Type B pancreatic cell (in vitro differentiated cells): Measurements from ENCODE around the gene KDM5B. TPM values are rescaled to one million over a fixed set of nuclear protein-coding genes. Genes with fewer than 3 reads are reported as not detected.
"Not testable (repeated sequence)": the region's sequence is repeated elsewhere in the genome, so short reads cannot be mapped to it uniquely, and the experiment has no call there.

ENCODE experiments used
- DNase-seq: peaks from one replicate; pipeline ENCODE4 v3.0.0; 2021; ENCODE audit warnings: mixed read lengths; ENCODE audit not compliant: unreplicated experiment; ENCODE audit errors: extremely low spot score
- H3K27ac Mint-ChIP-seq: 2 replicates; pipeline ENCODE4 v1.8.0; 2021; ENCODE audit warnings: mild to moderate bottlenecking, mixed read lengths
- H3K27me3 Mint-ChIP-seq: 2 replicates; pipeline ENCODE4 v1.8.0; 2021; ENCODE audit warnings: mixed read lengths
- H3K36me3 Mint-ChIP-seq: 2 replicates; pipeline ENCODE4 v1.8.0; 2021; ENCODE audit warnings: mixed read lengths
- H3K4me1 Mint-ChIP-seq: one replicate; pipeline ENCODE4 v1.8.0; 2021; ENCODE audit warnings: mixed read lengths; ENCODE audit not compliant: unreplicated experiment
- H3K4me3 Mint-ChIP-seq: 2 replicates; pipeline ENCODE4 v1.8.0; 2021; ENCODE audit warnings: mild to moderate bottlenecking, mixed read lengths
- H3K9me3 Mint-ChIP-seq: 2 replicates; pipeline ENCODE4 v1.8.0; 2021; ENCODE audit warnings: mixed read lengths
- total RNA-seq: library from RNA; stranded (reverse); gene quantifications from 2 replicates; pipeline ENCODE4 v1.2.1, GENCODE V29; 2021; ENCODE audit warnings: low replicate concordance
- TF ChIP-seq, protein P1 (sequence below): fragments of 200-600 bp; sonication (generic); conservative IDR thresholded peaks from 2 replicates; pipeline ENCODE4 v1.5.0; 2021; ENCODE audit warnings: antibody characterized with exemption, mild to moderate bottlenecking

Gene KDM5B
- total RNA-seq, 1 donor from 2014 or later: 165 TPM

DNA sequence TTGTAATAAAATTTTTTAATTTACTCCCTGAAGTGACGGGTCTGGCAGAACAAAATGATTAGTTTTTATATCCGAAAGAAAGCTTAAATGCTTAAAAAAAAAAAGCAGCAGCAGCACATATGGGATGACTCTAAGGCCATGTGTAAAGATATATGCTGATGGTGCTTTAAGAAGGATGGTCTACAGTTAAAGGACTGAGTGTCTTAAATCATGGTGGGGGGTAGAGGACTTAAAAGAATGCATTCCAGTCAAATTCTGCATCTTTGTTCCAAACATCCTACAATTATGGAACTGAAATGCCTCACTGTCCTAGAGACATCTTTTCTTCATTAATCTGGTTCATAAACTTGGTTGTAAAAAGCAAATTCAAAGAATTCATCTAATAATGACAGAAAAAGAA, 7.0 kb downstream of the KDM5B start:
- H3K27ac Mint-ChIP-seq: peak overlapping the region; percentile 86
- H3K4me1 Mint-ChIP-seq: peaks cover 38% of the 10 kb centered on the region
- H3K36me3 Mint-ChIP-seq: peaks cover 9% of the 10 kb centered on the region
- DNase-seq: no peak
- H3K27me3 Mint-ChIP-seq: no peaks in the 10 kb centered on the region
- no peaks in the 10 kb centered on the region for H3K9me3 Mint-ChIP-seq
- TF ChIP-seq, protein P1, sequence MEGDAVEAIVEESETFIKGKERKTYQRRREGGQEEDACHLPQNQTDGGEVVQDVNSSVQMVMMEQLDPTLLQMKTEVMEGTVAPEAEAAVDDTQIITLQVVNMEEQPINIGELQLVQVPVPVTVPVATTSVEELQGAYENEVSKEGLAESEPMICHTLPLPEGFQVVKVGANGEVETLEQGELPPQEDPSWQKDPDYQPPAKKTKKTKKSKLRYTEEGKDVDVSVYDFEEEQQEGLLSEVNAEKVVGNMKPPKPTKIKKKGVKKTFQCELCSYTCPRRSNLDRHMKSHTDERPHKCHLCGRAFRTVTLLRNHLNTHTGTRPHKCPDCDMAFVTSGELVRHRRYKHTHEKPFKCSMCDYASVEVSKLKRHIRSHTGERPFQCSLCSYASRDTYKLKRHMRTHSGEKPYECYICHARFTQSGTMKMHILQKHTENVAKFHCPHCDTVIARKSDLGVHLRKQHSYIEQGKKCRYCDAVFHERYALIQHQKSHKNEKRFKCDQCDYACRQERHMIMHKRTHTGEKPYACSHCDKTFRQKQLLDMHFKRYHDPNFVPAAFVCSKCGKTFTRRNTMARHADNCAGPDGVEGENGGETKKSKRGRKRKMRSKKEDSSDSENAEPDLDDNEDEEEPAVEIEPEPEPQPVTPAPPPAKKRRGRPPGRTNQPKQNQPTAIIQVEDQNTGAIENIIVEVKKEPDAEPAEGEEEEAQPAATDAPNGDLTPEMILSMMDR: no peak
- H3K4me3 Mint-ChIP-seq: no peak overlapping the region

DNA sequence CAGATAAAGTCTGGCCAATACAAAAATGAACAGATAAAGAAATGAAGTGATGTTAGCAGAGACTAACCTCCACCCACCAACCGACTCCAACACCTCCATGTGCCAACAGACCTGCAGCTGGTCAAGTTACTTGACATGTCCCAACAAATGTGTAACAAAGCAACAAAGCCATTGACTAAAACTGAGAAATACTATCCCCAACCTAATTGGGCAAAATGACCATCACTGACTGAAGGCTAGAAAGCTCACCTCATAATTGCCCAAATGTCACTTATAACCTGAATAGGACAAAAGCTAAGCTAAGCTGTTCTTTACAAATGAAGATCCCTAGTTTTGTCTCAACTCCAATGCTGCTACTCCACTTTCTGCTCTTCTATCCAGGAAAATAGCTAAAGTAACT, 7.5 kb downstream of the KDM5B start:
- Mint-ChIP-seq H3K9me3 (no peaks in the 10 kb centered on the region), H3K36me3 (peaks cover 9% of the 10 kb centered on the region), H3K4me3 (no peak overlapping the region), H3K27ac (peak overlapping the region; percentile 86), H3K27me3 (no peaks in the 10 kb centered on the region), H3K4me1 (peaks cover 35% of the 10 kb centered on the region)
- DNase-seq: no peak
- TF ChIP-seq, protein P1: no peak

DNA sequence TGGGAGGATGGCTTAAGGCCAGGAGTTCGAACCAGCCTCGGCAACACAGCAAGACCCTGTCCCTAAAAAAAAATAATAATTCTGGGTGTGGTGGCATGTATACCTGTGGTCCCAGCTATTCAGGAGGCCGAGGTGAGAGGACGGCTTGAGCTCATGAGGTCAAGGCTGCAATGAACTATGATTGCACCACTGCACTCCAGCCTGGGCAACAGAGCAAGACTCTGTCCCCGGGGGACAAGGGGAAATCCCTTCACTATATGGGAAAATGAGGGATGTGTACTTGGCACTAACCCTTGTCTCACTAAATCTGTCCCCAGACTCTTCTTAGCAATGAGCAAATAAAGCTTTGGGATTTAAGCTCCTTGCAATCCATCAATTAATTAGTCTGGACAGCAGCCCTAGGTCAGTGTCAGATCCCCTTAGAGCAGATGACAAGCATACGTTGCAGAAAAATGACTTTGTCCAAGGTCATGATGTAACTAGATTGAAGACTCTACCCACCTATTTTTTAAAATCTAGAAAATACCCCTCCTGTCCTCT, 9.4 kb downstream of the KDM5B start:
- Mint-ChIP-seq H3K4me3 (no peak overlapping the region), H3K27ac (no peak overlapping the region)
- TF ChIP-seq, protein P1: no peak

DNA sequence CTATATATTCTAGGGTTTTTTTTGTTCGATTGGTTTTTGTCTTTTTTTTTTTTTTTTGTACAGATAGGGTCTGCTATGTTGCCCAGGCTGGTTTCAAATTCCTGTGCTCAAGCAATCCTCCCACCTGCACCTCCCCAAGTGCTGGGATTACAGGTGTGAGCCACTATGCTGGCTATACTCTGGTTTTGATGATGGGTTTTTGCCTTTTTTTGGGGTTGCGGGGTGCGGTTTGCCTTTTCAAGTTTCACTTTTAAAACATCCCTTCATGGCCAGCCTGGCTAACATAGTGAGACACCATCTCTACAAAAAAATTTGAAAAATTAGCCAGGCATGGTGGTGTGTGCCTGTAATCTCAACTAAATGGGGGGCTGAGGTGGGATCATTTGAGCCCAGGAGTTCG, 10.0 kb downstream of the KDM5B start:
- TF ChIP-seq, protein P1: no peak
- no peaks in the 10 kb centered on the region for H3K9me3 Mint-ChIP-seq
- H3K4me1 Mint-ChIP-seq: peaks cover 25% of the 10 kb centered on the region
- DNase-seq: no peak
- H3K36me3 Mint-ChIP-seq: peaks cover 9% of the 10 kb centered on the region
- H3K27me3 Mint-ChIP-seq: no peaks in the 10 kb centered on the region
- no peak overlapping the region for H3K4me3 Mint-ChIP-seq
- no peak overlapping the region for H3K27ac Mint-ChIP-seq

More for the DNA sequence above, 9.4 kb downstream of the KDM5B start:
- Mint-ChIP-seq H3K9me3 (no peaks in the 10 kb centered on the region), H3K4me1 (peaks cover 25% of the 10 kb centered on the region), H3K36me3 (peaks cover 9% of the 10 kb centered on the region), H3K27me3 (no peaks in the 10 kb centered on the region)
- no peak for DNase-seq

DNA sequence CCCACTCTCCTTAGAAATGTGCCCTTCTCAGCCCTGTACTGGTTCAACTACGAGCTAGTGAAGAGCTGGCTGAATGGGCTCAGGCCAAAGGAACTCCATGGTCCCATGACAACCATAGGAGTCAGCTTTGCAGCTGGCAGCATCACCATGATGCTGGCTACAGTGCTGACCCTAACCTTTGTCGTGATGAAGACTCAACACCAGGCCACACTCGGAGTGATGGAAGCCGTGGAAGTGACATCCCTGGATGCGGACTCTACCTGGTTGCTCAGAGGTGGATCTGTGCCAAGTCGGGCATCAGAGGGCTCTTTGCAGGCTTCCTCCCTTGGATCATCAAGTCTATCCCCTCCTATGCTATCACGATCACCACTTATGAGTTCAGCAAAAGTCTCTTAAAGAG, 11.6 kb downstream of the KDM5B start:
- Mint-ChIP-seq H3K36me3 (peaks cover 9% of the 10 kb centered on the region), H3K4me3 (no peak overlapping the region), H3K4me1 (peaks cover 16% of the 10 kb centered on the region), H3K9me3 (no peaks in the 10 kb centered on the region), H3K27ac (no peak overlapping the region), H3K27me3 (no peaks in the 10 kb centered on the region)
- TF ChIP-seq, protein P1: no peak
- DNase-seq: no peak

DNA sequence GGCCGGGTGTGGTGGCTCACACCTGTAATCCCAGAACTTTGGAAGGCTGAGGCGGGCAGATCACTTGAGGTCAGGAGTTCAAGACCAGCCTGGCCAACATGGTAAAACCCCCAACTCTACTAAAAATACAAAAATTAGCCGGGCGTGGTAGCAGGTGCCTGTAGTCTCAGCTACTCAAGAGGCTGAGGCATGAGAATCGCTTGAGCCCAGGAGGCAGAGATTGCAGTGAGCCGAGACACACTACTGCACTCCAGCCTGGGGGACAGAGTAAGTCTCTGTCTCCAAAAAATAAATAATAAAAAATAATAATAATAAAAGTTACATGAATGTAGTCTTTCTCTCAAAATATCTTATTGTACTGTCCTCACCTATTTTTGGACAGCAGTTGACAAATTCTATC, 13.3 kb downstream of the KDM5B start:
- peaks cover 10% of the 10 kb centered on the region for H3K4me1 Mint-ChIP-seq
- H3K27ac Mint-ChIP-seq, H3K9me3 Mint-ChIP-seq, DNase-seq, H3K27me3 Mint-ChIP-seq, H3K36me3 Mint-ChIP-seq, H3K4me3 Mint-ChIP-seq: not testable (repeated sequence)
